CD14-positive monocyte (primary cell): Measurements from ENCODE around the gene SPECC1L. TPM values are rescaled to one million over a fixed set of nuclear protein-coding genes. Genes with fewer than 3 reads are reported as not detected.

Experiments
- DNase-seq, 3 donors: peaks; one replicate each; pipeline ENCODE4 v3.0.0-alpha.2; 2011 to 2022
- H2AFZ ChIP-seq: 2 replicates; pipeline ENCODE4 v1.6.0; 2012; ENCODE audit warnings: mild to moderate bottlenecking, low read depth, low read length, inconsistent platforms; ENCODE audit not compliant: insufficient read depth, poor library complexity, severe bottlenecking
- H3K27ac ChIP-seq, 2 donors: 1 replicate in 1 of 2; 2 replicates in 1 of 2; pipeline ENCODE4 v1.5.1; 2012 to 2013; ENCODE audit warnings: low read length in 2 of 2, control low read depth in 1 of 2, inconsistent platforms in 1 of 2, low read depth in 1 of 2, mild to moderate bottlenecking in 1 of 2
- H3K27me3 ChIP-seq, 2 donors: one replicate each; pipeline versions ENCODE4 v1.6.0 to v1.6.1; 2011 to 2013; ENCODE audit warnings: low read length in 2 of 2; ENCODE audit not compliant: control insufficient read depth in 2 of 2, insufficient read depth in 2 of 2
- H3K36me3 ChIP-seq, 2 donors: replicated peaks in 1 of 2; 1 replicate in 1 of 2; 2 replicates in 1 of 2; pipeline versions ENCODE4 v1.5.1 to v1.6.1; 2012 to 2013; ENCODE audit warnings: low read length in 2 of 2, control low read depth in 1 of 2, inconsistent platforms in 1 of 2, mild to moderate bottlenecking in 1 of 2; ENCODE audit not compliant: insufficient read depth in 2 of 2, control insufficient read depth in 1 of 2
- H3K4me1 ChIP-seq, 2 donors: 1 replicate in 1 of 2; 2 replicates in 1 of 2; pipeline versions ENCODE4 v1.5.1 to v1.6.1; 2012 to 2013; ENCODE audit warnings: low read length in 2 of 2, control low read depth in 1 of 2, inconsistent platforms in 1 of 2, mild to moderate bottlenecking in 1 of 2, moderate library complexity in 1 of 2; ENCODE audit not compliant: insufficient read depth in 2 of 2, control insufficient read depth in 1 of 2
- H3K4me2 ChIP-seq: replicated peaks from 2 replicates; pipeline ENCODE3; 2012; ENCODE audit warnings: low read length, moderate library complexity, mild to moderate bottlenecking; ENCODE audit not compliant: poor library complexity, severe bottlenecking; ENCODE audit errors: extremely low read depth
- H3K4me3 ChIP-seq, 3 experiments: fragments of 200-600 bp in 1 of 3; sonication (generic) in 1 of 3; replicated peaks in 1 of 3; 1 replicate in 2 of 3; 2 replicates in 1 of 3; pipeline ENCODE4 v1.5.1; 2011 to 2013; ENCODE audit warnings: low read length in 3 of 3, mild to moderate bottlenecking in 3 of 3, control low read depth in 2 of 3, low read depth in 2 of 3, inconsistent platforms in 1 of 3, moderate library complexity in 1 of 3
- H3K79me2 ChIP-seq: 2 replicates; pipeline ENCODE4 v1.6.0; 2012; ENCODE audit warnings: mild to moderate bottlenecking, control low read depth, inconsistent platforms, low read length, moderate library complexity; ENCODE audit not compliant: insufficient read depth
- H3K9ac ChIP-seq: 2 replicates; pipeline ENCODE4 v1.6.0; 2017; ENCODE audit warnings: low read length, mild to moderate bottlenecking; ENCODE audit not compliant: insufficient read depth, poor library complexity, severe bottlenecking
- H3K9me3 ChIP-seq, 2 donors: replicated peaks in 1 of 2; 1 replicate in 1 of 2; 2 replicates in 1 of 2; pipeline versions ENCODE4 v1.5.1 to v1.6.1; 2012 to 2013; ENCODE audit warnings: low read length in 2 of 2, control low read depth in 1 of 2; ENCODE audit not compliant: control insufficient read depth in 1 of 2, insufficient read depth in 1 of 2
- H4K20me1 ChIP-seq: 2 replicates; pipeline ENCODE4 v1.6.0; 2012; ENCODE audit warnings: mild to moderate bottlenecking, low read length, control low read depth, moderate library complexity; ENCODE audit not compliant: insufficient read depth
- H3K27ac Mint-ChIP-seq, 7 donors: one replicate each; pipeline ENCODE4 v1.8.0; 2020; ENCODE audit warnings: mild to moderate bottlenecking in 7 of 7, mixed read lengths in 7 of 7, moderate library complexity in 6 of 7, inconsistent platforms in 2 of 7
- H3K27me3 Mint-ChIP-seq, 3 donors: one replicate each; pipeline ENCODE4 v1.8.0; 2021 to 2022; ENCODE audit warnings: low read depth in 3 of 3, mild to moderate bottlenecking in 3 of 3, mixed read lengths in 3 of 3, moderate library complexity in 3 of 3, inconsistent platforms in 1 of 3
- H3K36me3 Mint-ChIP-seq, 2 donors: one replicate each; pipeline ENCODE4 v1.8.0; 2020; ENCODE audit warnings: mixed read lengths in 2 of 2, inconsistent platforms in 1 of 2, mild to moderate bottlenecking in 1 of 2
- H3K4me1 Mint-ChIP-seq: one replicate; pipeline ENCODE4 v1.8.0; 2020; ENCODE audit warnings: mild to moderate bottlenecking, mixed read lengths
- H3K4me3 Mint-ChIP-seq, 2 donors: one replicate each; pipeline ENCODE4 v1.8.0; 2020; ENCODE audit warnings: mild to moderate bottlenecking in 2 of 2, mixed read lengths in 2 of 2, moderate library complexity in 1 of 2
- H3K9me3 Mint-ChIP-seq, 7 donors: one replicate each; pipeline ENCODE4 v1.8.0; 2020 to 2022; ENCODE audit warnings: mixed read lengths in 7 of 7, mild to moderate bottlenecking in 6 of 7, moderate library complexity in 6 of 7, inconsistent platforms in 2 of 7
- WGBS: methylation state at CpG from one replicate; pipeline ENCODE4 v1.1.5; 2013; ENCODE audit warnings: missing lambda C conversion rate; ENCODE audit not compliant: insufficient coverage; 5-methylcytosine and 5-hydroxymethylcytosine counted together
- intact Hi-C, 2 donors: fragments of 100-400 bp; cut with micrococcal nuclease; formaldehyde crosslinking; loops; one replicate each; pipeline versions ENCODE4 v1.15.0 to v1.15.1; 2023
- polyA plus RNA-seq, 3 donors: library from polyadenylated mRNA; depleted of rRNA in 1 of 3; unstranded in 2 of 3; stranded (reverse) in 1 of 3; fragments of 300-500 nt in 2 of 3; fragments of >200 nt in 1 of 3; fragmentation: Illumina TruSeq in 2 of 3; gene quantifications; 1 replicate in 2 of 3; 2 replicates in 1 of 3; pipeline ENCODE4 v1.2.3, GENCODE V29; 2012 to 2021
- TF ChIP-seq, protein P1 (sequence below): fragments of 200-600 bp; IDR thresholded peaks from one replicate; pipeline ENCODE4 v1.8.0; 2022; ENCODE audit warnings: antibody characterized with exemption, mild to moderate bottlenecking

Gene SPECC1L
- polyA plus RNA-seq, 3 donors: 2.5 to 7.2 (median 4.9) TPM

GRCh38 chr22:24303007-24303406 is 32.4 kb downstream of the SPECC1L start:
- Mint-ChIP-seq H3K9me3 (no peaks in the 10 kb centered on the region), H3K27me3 (no peaks in the 10 kb centered on the region), H3K27ac (peak overlapping the region in 6 of 7 donors; percentile 19 to 86 (median 66)), H3K4me3 (peak overlapping the region in 1 of 2 donors; percentile 75), H3K36me3 (peaks cover 31 to 33% of the 10 kb centered on the region in 2 donors), H3K4me1 (peaks cover 51% of the 10 kb centered on the region)
- H3K9me3 ChIP-seq: no peaks in the 10 kb centered on the region
- H4K20me1 ChIP-seq: peaks cover 12% of the 10 kb centered on the region
- peak overlapping the region in 1 of 3 experiments; percentile 37 for H3K4me3 ChIP-seq
- peaks cover 17 to 36% of the 10 kb centered on the region in 2 donors for H3K36me3 ChIP-seq
- intact Hi-C loops: no loop called here
- H3K79me2 ChIP-seq: peaks cover 59% of the 10 kb centered on the region
- H3K4me1 ChIP-seq: peaks cover 26 to 31% of the 10 kb centered on the region in 2 donors
- no peaks in the 10 kb centered on the region for H3K27me3 ChIP-seq
- DNase-seq: peak in 2 of 3 donors; percentile 16 to 54
- H3K4me2 ChIP-seq: peak overlapping the region; percentile 52
- WGBS: 7% methylated on average over 2 of the region's 4 CpGs
- H2AFZ ChIP-seq: no peak overlapping the region
- H3K9ac ChIP-seq: peak overlapping the region; percentile 35
- H3K27ac ChIP-seq: peak overlapping the region; percentile 9 to 51
- TF ChIP-seq, protein P1, sequence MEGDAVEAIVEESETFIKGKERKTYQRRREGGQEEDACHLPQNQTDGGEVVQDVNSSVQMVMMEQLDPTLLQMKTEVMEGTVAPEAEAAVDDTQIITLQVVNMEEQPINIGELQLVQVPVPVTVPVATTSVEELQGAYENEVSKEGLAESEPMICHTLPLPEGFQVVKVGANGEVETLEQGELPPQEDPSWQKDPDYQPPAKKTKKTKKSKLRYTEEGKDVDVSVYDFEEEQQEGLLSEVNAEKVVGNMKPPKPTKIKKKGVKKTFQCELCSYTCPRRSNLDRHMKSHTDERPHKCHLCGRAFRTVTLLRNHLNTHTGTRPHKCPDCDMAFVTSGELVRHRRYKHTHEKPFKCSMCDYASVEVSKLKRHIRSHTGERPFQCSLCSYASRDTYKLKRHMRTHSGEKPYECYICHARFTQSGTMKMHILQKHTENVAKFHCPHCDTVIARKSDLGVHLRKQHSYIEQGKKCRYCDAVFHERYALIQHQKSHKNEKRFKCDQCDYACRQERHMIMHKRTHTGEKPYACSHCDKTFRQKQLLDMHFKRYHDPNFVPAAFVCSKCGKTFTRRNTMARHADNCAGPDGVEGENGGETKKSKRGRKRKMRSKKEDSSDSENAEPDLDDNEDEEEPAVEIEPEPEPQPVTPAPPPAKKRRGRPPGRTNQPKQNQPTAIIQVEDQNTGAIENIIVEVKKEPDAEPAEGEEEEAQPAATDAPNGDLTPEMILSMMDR: no peak

DNA sequence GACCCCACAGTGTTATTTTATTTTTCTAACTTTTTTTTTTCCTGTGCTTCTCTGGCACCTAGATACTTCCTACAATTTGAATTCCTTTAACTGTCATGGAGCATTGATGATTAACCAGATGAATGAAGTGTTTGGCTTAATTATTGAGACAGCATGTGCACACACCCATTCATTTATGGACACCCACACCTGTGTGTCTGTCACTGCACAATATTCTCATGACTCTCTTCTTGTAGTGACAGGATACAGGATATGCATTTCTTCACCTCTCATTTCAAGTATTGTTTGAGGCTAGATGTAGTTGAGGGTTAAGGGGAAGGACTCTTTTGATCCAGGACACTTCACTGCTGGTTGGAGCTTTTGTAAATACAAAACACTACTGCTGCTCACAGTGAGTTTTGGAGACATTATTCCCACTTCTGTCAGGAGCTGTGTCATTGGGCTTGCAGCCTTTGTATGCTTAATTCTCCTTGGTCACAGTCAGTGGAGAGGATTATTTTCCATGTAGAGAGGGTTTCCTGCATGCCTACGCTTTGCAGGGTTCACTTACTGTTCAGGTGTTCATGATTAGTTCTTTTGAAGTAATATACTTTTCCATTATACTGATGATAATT is 33.5 kb downstream of the SPECC1L start:
- no peak overlapping the region for H3K27ac Mint-ChIP-seq
- no peak overlapping the region for H3K4me3 ChIP-seq
- no peaks in the 10 kb centered on the region for H3K27me3 Mint-ChIP-seq
- H3K4me1 ChIP-seq: peaks cover 26 to 31% of the 10 kb centered on the region in 2 donors
- no peak for DNase-seq
- TF ChIP-seq, protein P1: no peak
- no peaks in the 10 kb centered on the region for H3K9me3 ChIP-seq
- no peaks in the 10 kb centered on the region for H3K9me3 Mint-ChIP-seq
- H3K4me2 ChIP-seq: no peak overlapping the region
- H3K9ac ChIP-seq: no peak overlapping the region
- H3K36me3 ChIP-seq: peaks cover 17 to 46% of the 10 kb centered on the region in 2 donors
- peaks cover 8% of the 10 kb centered on the region for H4K20me1 ChIP-seq
- H3K36me3 Mint-ChIP-seq: peaks cover 36 to 37% of the 10 kb centered on the region in 2 donors
- H3K27ac ChIP-seq: no peak overlapping the region
- H3K79me2 ChIP-seq: peaks cover 68% of the 10 kb centered on the region
- no peak overlapping the region for H2AFZ ChIP-seq
- no CpG with 5 or more reads among the region's 1 CpG for WGBS
- H3K4me3 Mint-ChIP-seq: no peak overlapping the region
- peaks cover 44% of the 10 kb centered on the region for H3K4me1 Mint-ChIP-seq
- intact Hi-C loops: no loop called here
- no peaks in the 10 kb centered on the region for H3K27me3 ChIP-seq
